K562 (cell line): ENCODE results near the gene CSTF1. TPM values are rescaled to one million over a fixed set of nuclear protein-coding genes. Genes with fewer than 3 reads are reported as not detected.

Experiments
- ATF1 ChIP-seq, 2 experiments: fragments of 450-650 bp in 1 of 2; IDR thresholded peaks; 2 replicates each; pipeline ENCODE4 v1.6.1; 2016; ENCODE audit warnings: missing compliant biosample characterization in 1 of 2, missing genetic modification characterization in 1 of 2
- CCNT2 ChIP-seq: IDR thresholded peaks from 2 replicates; pipeline ENCODE4 v1.6.1; 2011; ENCODE audit warnings: borderline replicate concordance, low read depth, mild to moderate bottlenecking, moderate library complexity, mixed read lengths, low read length; ENCODE audit not compliant: insufficient read length; ENCODE audit errors: extremely low read depth
- CHD1 ChIP-seq: fragments of 200-600 bp; sonication (generic); IDR thresholded peaks from one replicate; pipeline ENCODE4 v1.6.1; 2012; ENCODE audit warnings: mild to moderate bottlenecking, moderate library complexity, low read length, inconsistent platforms
- ELF1 ChIP-seq: fragments of 200-800 bp; sonication (Bioruptor generic); IDR thresholded peaks from 2 replicates; pipeline ENCODE4 v1.6.1; 2016; ENCODE audit warnings: missing genetic modification characterization, missing compliant biosample characterization
- ERF ChIP-seq: fragments of 450-650 bp; formaldehyde crosslinking; IDR thresholded peaks from 2 replicates; pipeline ENCODE4 v1.4.0; 2020; ENCODE audit warnings: mild to moderate bottlenecking, mixed read lengths
- ETV5 ChIP-seq: sonication (generic); formaldehyde crosslinking; IDR thresholded peaks from 2 replicates; pipeline ENCODE4 v1.4.0; 2020; ENCODE audit warnings: low read depth, mild to moderate bottlenecking, missing genetic modification reagents
- GTF2E2 ChIP-seq: fragments of 200-800 bp; sonication (Bioruptor generic); IDR thresholded peaks from 2 replicates; pipeline ENCODE4 v1.6.1; 2016; ENCODE audit warnings: missing genetic modification characterization, missing compliant biosample characterization
- HNRNPL ChIP-seq: fragments of 200-400 bp; formaldehyde crosslinking; IDR thresholded peaks from 2 replicates; pipeline ENCODE4 v1.6.1; 2017; ENCODE audit warnings: low read depth, mild to moderate bottlenecking, low read length
- MCM3 ChIP-seq: fragments of 450-650 bp; IDR thresholded peaks from 2 replicates; pipeline ENCODE4 v1.6.1; 2016
- MTA1 ChIP-seq: fragments of 450-650 bp; IDR thresholded peaks from 2 replicates; pipeline ENCODE4 v1.6.1; 2017; ENCODE audit warnings: borderline replicate concordance
- PCBP1 ChIP-seq: fragments of 200-400 bp; formaldehyde crosslinking; IDR thresholded peaks from 2 replicates; pipeline ENCODE4 v1.6.1; 2018; ENCODE audit warnings: mild to moderate bottlenecking, low read depth, low read length; ENCODE audit not compliant: poor library complexity, severe bottlenecking
- RCOR1 ChIP-seq, 2 experiments: IDR thresholded peaks; 2 replicates each; pipeline ENCODE4 v1.6.1; 2012; ENCODE audit warnings: low read depth in 2 of 2, low read length in 2 of 2, borderline replicate concordance in 1 of 2, improper control_type of control experiment in 1 of 2
- SLC30A9 ChIP-seq: fragments of 250-450 bp; sonication (Bioruptor Pico); IDR thresholded peaks from 2 replicates; pipeline ENCODE4 v1.8.0; 2022; ENCODE audit warnings: mild to moderate bottlenecking, moderate library complexity
- SMAD1 ChIP-seq: fragments of 150-350 bp; IDR thresholded peaks from 2 replicates; pipeline ENCODE4 v1.6.1; 2014; ENCODE audit warnings: low read length, low read depth; ENCODE audit not compliant: partially characterized antibody
- TAF9B ChIP-seq: fragments of 450-650 bp; IDR thresholded peaks from 2 replicates; pipeline ENCODE4 v1.6.1; 2018; ENCODE audit warnings: mild to moderate bottlenecking; ENCODE audit not compliant: partially characterized antibody
- TRIM24 ChIP-seq, 2 experiments: fragments of 450-650 bp; IDR thresholded peaks; 2 replicates each; pipeline ENCODE4 v1.6.1; 2016
- ZNF24 ChIP-seq: fragments of 450-650 bp; IDR thresholded peaks from 2 replicates; pipeline ENCODE4 v1.6.1; 2016
- ZNF407 ChIP-seq: fragments of 450-650 bp; IDR thresholded peaks from 2 replicates; pipeline ENCODE4 v1.6.1; 2016; ENCODE audit warnings: low read depth
- polyA plus RNA-seq, 8 experiments: library from polyadenylated mRNA; depleted of rRNA in 4 of 8; stranded (reverse) in 5 of 8; unstranded in 3 of 8; fragments of >200 nt; fragmentation: Nextera tagmentation in 2 of 8; fragmentation: Illumina TruSeq in 1 of 8; extraction: Ambion mirVana in 2 of 8; extraction: Trizol in 1 of 8; gene quantifications; 2 replicates each; pipeline versions ENCODE4 v1.2.1 to v1.2.3, GENCODE V29; 2011 to 2014; ENCODE audit warnings: inconsistent platforms in 1 of 8, missing spikeins in 1 of 8
- total RNA-seq, 7 experiments: library from RNA; depleted of rRNA in 6 of 7; stranded (reverse); fragments of >200 nt in 6 of 7; fragmentation: Illumina TruSeq in 2 of 7; extraction: Trizol in 2 of 7; gene quantifications; 2 replicates each; pipeline versions ENCODE4 v1.2.1 to v1.2.3, GENCODE V29; 2011 to 2021; ENCODE audit warnings: low replicate concordance in 1 of 7
- TF ChIP-seq, protein P1 (sequence below): sonication (generic); formaldehyde crosslinking; IDR thresholded peaks from 2 replicates; pipeline ENCODE4 v1.4.0; 2020; ENCODE audit warnings: mild to moderate bottlenecking, missing genetic modification reagents

CSTF1 gene
- total and polyA plus RNA-seq, 9 of the 15 experiments (the other 6 are each of a cell fraction or from before 2014, with no cell fraction given) = 30.8 to 110 (median 53.4) TPM

GRCh38 chr20:56362833-56363413 lies 29.5 kb upstream of the CSTF1 start (continued):
- TF ChIP-seq, protein P1, sequence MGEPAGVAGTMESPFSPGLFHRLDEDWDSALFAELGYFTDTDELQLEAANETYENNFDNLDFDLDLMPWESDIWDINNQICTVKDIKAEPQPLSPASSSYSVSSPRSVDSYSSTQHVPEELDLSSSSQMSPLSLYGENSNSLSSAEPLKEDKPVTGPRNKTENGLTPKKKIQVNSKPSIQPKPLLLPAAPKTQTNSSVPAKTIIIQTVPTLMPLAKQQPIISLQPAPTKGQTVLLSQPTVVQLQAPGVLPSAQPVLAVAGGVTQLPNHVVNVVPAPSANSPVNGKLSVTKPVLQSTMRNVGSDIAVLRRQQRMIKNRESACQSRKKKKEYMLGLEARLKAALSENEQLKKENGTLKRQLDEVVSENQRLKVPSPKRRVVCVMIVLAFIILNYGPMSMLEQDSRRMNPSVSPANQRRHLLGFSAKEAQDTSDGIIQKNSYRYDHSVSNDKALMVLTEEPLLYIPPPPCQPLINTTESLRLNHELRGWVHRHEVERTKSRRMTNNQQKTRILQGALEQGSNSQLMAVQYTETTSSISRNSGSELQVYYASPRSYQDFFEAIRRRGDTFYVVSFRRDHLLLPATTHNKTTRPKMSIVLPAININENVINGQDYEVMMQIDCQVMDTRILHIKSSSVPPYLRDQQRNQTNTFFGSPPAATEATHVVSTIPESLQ (CRISPR knock-in tag) = 0 out of 2 replicates have a peak, but pooled peaks have one; percentile 36
- TF ChIP-seq RCOR1 (IDR thresholded peaks at IDR 0.05; ENCODE audit: borderline replicate concordance in 1 of 2, low read depth in 2 of 2, low read length in 2 of 2) (peak; percentile 45 to 87; a peak in 3 of 4 replicates), GTF2E2 (tag) (no peak), MTA1 (peak; percentile 74; the same call in 1 of the 2 replicates), HNRNPL (0 out of 2 replicates have a peak, but pooled peaks have one; percentile 37), ELF1 (tag) (peak; percentile 23; the same call in 1 of the 2 replicates), CHD1 (no peak), PCBP1 (no peak), ZNF407 (peak; percentile 61), MCM3 (no peak), CCNT2 (peak; percentile 95), SMAD1 (peak; percentile 28), ERF (CRISPR knock-in tag) (no peak), TAF9B (peak; percentile 87), ATF1 (CRISPR knock-in tag; IDR thresholded peaks at IDR 0.05) (no peak), ATF1 (tag; IDR thresholded peaks at IDR 0.05) (peak; percentile 80), ETV5 (CRISPR knock-in tag) (peak; percentile 61; the same call in 1 of the 2 replicates), TRIM24 (IDR thresholded peaks at IDR 0.05) (peak; percentile 98), ZNF24 (0 out of 2 replicates have a peak, but pooled peaks have one; percentile 37), SLC30A9 (CRISPR knock-in tag) (no peak)
